GM19351 (cell line): ENCODE measurements around the gene WDR88.

Experiments
- ATAC-seq: cut with Tn5 transposase; IDR thresholded peaks from one replicate; pipeline ENCODE4 v1.9.1; 2021; ENCODE audit warnings: mild to moderate bottlenecking, moderate library complexity; ENCODE audit not compliant: unreplicated experiment

Gene WDR88

DNA sequence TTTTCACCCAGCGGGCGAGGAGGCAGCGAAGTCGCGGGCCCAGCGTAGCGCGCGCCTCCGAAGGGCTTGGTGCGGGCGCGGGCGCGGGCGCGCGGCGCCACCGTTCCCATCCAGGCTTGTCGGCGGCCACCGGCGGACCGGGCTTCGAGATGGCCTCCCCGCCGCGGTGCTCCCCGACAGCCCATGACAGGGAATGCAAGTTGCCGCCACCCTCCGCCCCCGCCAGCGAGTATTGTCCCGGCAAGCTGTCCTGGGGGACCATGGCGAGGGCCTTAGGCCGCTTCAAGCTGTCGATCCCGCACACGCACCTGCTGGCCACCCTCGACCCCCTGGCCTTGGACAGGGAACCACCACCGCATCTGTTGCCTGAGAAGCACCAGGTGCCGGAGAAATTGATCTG lies at the start of gene WDR88:
WDR88 (plus strand) TSS at position 94 of the 400 bp plus-strand sequence; CDS start at position 150, 56 bp downstream.
- ATAC-seq = no peak

DNA sequence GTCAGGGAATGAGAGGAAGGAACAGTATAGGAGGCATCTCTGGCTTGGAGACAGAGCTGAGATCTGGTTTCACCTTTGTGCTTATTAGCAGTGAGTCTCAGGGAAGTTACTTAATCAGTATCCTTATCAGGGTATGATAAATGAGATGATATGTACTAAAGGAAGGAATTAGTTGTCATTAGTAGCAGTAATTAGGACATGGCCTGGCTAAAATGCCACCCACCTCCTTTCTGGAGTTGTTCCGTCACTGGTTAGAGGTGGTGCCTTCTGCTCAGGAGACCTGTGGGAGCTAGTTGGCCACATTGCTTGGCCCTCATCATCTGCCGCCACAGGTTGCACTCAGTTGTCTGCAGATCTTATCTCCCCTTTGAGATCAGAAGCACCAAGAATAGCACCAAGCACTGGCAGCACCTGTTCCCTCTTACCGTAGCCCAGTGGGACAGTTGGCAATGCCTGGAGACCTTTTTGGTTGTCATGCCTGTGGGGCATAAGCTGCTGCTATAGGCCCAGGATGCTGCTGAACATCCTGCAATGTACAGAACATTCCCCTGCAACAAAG lies 46.3 kb upstream of the WDR88 start:
- no peak for ATAC-seq

DNA sequence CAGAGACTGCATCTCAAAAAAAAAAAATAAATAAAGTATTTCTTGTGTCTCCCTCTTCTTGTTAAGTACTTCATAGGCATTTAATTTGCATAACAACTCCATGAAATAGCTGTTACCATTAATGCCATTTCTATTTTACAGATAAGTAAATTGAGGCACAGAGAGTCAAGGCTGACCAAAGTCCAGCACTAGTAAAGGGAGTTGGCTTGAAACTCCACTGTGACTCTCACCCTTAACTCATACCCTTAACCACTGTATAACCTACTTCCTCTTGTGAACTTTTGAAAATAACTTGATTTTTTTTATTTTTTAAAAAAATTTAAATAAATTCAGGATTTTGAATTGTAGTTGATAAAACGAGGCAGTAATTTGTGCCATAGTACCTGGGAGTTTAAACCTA lies 45.0 kb upstream of the WDR88 start:
- ATAC-seq = no peak

GRCh38 chr19:33089010-33089409 lies 42.9 kb upstream of the WDR88 start:
- ATAC-seq = no peak

GRCh38 chr19:33090179-33090578 lies 41.7 kb upstream of the WDR88 start:
- ATAC-seq = no peak

GRCh38 chr19:33093420-33094210 lies 38.3 kb upstream of the WDR88 start:
- no peak for ATAC-seq

DNA sequence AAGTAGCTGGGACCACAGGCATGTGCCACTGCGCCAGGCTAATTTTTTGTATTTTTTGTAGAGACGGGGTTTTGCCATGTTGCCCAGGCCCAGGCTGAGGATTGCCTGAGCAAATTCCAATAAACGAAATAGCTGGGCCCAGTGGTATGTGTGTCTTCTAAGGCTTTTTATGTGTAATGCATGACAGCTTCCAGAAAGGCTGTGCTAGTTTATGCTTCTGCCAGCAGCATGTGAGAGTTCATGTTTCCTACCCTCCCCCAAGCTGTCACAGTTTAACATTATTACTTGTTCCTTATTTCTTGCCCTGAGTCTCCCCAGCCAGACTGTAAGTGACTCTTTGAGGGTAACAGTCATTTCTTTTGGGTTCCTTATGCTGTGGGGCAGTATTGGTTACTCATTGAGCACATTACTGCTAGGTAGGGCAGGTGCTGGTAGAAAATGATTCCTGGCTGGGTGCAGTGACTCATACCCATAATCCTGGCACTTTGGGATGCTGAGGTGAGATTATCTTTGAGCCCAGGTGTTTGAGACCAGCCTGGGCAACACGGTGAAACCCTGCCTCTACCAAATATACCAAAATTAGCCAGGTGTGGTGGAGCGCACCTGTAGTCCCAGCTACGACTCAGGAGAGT lies 37.4 kb upstream of the WDR88 start:
- no peak for ATAC-seq

GRCh38 chr19:33096005-33096404 lies 35.9 kb upstream of the WDR88 start:
- no peak for ATAC-seq

DNA sequence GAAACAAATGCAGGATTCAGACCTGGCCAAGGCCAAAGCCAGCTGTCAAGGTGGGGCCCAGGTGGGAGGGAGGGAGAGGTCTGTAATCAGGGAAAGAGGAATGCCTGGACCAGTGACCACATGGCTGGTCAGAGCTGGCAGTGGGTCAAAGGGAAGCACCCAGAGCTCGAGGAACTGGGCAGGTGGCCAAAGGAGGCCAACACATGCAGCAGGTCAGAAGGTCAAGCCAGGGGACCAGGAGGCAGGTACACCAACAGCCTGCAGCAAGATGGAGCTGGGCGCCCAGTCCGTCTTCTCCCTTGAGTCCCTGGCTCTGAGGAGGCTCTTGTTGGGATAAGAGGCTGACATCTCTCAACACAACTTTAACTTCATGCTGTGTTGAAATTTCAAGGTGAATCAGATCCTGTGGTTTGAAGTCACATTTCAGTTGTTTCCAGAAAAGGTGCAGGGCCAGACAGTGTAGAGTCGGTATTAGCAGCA lies 33.8 kb upstream of the WDR88 start:
- ATAC-seq = no peak

DNA sequence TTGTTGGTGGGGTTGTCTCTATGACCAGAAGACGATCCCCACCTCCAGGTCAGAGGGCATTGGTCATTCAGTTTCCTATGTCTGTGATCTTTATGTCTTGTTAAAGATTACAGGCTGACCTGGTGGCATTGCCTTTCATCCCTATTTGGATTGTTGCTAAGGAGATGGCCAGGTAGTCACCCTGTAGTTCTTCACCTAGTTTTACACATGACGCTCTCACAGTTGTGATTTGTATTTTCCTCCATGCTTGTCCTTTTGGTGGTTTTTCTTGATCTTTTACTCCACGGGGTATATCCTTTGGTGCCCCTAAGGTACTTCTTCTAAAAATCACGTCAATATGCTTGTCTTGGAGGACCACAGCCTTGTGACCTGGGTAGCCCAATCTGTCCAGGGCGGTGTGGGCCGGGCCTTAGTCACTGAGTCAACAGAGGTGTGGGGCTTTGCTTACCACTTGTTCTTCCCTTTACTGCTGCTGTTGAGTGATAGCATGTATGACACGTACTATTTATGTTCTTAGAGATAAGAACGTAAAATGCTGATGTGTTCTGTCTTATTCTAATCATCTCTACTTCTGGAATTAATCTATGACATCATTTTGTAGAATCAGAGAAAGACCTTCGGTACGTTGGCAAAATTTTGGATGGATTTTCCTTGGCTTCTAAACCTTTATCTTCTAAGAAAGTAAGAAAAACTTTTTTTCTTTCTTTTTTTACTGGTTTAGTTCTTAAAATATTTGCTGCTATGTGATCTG lies 30.8 kb upstream of the WDR88 start:
- ATAC-seq = no peak

- ATAC-seq = no peak
Observed at GRCh38 chr19:33102893-33103292, 29.0 kb upstream of the WDR88 start.

DNA sequence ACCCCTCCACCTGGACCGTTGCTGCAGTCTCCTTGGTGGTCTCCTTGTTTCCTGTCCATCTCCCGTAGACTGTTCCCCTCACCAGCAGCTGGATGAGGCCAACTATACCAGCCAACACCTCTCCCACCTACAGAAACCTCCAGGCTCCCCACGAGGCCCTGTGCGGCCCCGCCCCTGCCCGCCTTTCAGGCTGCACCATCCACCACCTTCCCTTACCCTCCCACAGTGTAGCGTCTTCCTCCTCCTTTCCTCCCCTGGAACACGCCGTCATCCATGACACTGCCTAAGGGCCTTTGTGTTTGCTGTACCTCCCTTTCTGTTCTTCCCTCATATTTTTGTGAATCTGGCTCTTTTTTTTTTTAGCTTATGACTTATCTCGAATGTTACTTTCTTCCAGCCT lies 23.8 kb upstream of the WDR88 start:
- no peak for ATAC-seq

DNA sequence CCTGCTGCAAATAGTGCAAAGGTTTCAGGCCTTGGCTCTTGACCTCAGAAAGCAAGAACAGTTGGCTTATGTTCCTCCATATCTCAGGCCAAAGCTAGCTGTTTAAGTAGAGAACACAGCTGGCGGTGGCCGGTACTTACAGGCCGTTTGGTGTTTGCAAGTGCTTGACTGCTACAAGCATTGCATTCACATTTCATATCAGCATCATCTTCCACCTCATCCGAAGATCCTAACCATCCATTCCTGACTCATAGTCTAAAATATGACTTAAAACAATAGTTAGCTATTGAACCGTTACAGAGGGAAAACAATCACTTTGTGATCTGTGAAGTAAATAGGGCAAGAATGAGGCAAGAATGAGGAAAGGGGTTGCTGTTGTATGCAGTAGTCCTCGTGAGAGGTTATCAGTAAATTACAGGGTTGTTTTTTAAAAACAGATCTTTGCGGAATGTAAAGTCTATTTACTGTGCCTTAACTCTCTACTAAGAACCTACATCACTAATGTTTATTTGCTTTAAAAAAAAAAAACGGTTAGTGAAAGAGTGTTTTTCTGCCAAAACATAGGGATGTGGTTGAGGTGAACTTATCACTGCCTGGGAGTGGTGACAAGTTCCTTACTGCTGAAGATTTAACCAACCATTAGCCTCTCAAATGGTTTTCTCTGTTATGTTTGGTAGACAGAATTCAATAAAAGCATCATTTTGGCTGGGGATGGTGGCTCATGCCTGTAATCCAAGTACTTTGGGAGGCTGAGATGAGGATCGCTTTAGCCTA lies 21.6 kb upstream of the WDR88 start:
- ATAC-seq = no peak

GRCh38 chr19:33111587-33111986 lies 20.3 kb upstream of the WDR88 start:
- no peak for ATAC-seq

GRCh38 chr19:33114312-33114711 lies 17.6 kb upstream of the WDR88 start:
- no peak for ATAC-seq

DNA sequence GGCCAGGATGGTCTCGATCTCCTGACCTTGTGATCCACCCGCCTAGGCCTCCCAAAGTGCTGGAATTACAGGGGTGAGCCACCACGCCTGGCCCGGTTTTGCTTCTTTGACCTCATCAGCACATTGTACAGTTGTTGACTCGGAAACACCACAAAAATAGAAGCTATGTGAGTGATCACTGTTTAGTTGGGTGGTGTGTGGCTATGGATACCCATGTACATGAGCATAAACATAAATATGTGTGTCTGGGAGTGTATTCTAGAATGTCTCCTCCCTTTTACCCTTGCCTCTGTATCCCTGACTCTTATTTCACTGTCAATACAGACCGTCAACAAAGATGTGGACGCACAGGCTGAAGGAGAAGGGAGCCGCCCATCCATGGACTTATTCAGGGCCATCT lies 14.4 kb upstream of the WDR88 start:
- ATAC-seq = no peak

GRCh38 chr19:33118643-33119042 lies 13.3 kb upstream of the WDR88 start:
- ATAC-seq = no peak

- ATAC-seq = no peak
Observed at GRCh38 chr19:33124207-33125098, 7.5 kb upstream of the WDR88 start.

DNA sequence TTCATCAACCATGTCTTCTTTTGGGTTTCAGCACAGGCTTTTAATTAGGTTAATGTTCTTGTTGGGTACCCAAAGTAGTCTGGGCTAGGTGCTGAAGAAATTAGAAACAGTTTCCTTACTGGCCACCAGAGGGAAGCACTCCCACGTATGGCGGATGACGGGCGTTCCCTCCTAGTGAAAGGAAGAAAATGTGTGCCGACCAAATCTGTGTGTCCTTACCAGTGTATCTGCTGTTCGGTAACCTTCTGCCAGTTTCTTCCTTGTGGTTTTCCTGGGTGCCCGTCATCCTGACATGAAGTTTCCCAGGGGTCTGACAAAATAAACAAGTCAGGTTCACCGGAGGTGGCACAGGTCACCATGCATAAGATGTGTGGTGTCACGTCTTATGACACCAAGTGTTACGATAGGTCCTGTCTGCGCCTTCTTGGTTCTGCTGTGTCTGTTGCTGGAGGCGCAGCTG lies 6.0 kb upstream of the WDR88 start:
- peak; percentile 66 for ATAC-seq
